Psoas muscle (tissue), 8 donors: Measurements from ENCODE around the gene SLC25A41. TPM values are rescaled to one million over a fixed set of nuclear protein-coding genes. Genes with fewer than 3 reads are reported as not detected.
A peak's percentile ranks its signal among the peaks of the same experiment; 100 is the strongest.

Experiments
- ATAC-seq, 4 donors: fragments of 200-7000 bp; cut with Tn5 transposase; one replicate each; pipeline ENCODE4 v1.9.1; 2020; ENCODE audit warnings: moderate library complexity in 3 of 4, mild to moderate bottlenecking in 2 of 4
- DNase-seq, 2 donors: peaks; one replicate each; pipeline ENCODE4 v3.0.0-alpha.2; 2020
- H3K27ac ChIP-seq: fragments of 200-600 bp; one replicate; pipeline ENCODE4 v1.8.0; 2022
- H3K27me3 ChIP-seq, 3 donors: fragments of 200-600 bp in 1 of 3; one replicate each; pipeline versions ENCODE4 v1.6.1 to v1.8.0; 2013 to 2022; ENCODE audit warnings: low read length in 2 of 3, mild to moderate bottlenecking in 2 of 3, moderate library complexity in 1 of 3; ENCODE audit not compliant: insufficient read depth in 3 of 3
- H3K36me3 ChIP-seq, 2 donors: fragments of 200-600 bp in 1 of 2; one replicate each; pipeline versions ENCODE4 v1.6.1 to v1.8.0; 2013 to 2022; ENCODE audit warnings: low read depth in 1 of 2, mild to moderate bottlenecking in 1 of 2, moderate library complexity in 1 of 2; ENCODE audit not compliant: insufficient read depth in 1 of 2
- H3K4me1 ChIP-seq: fragments of 200-600 bp; one replicate; pipeline ENCODE4 v1.8.0; 2022
- H3K4me3 ChIP-seq: fragments of 200-600 bp; one replicate; pipeline ENCODE4 v1.8.0; 2022; ENCODE audit warnings: mild to moderate bottlenecking
- H3K9me3 ChIP-seq: fragments of 200-600 bp; one replicate; pipeline ENCODE4 v1.8.0; 2022
- WGBS, 3 donors: extraction: QIAGEN DNeasy Blood & Tissue Kit; methylation state at CpG; one replicate each; pipeline versions ENCODE4 v1.1.6 to v1.1.7; 2013; 5-methylcytosine and 5-hydroxymethylcytosine counted together
- intact Hi-C, 2 donors: fragments of 100-400 bp; cut with DNase I; formaldehyde crosslinking; loops; one replicate each; pipeline versions ENCODE4 v1.11.0 to v1.14.2; 2022
- polyA plus RNA-seq, 3 donors: library from polyadenylated mRNA; stranded (reverse); fragments of 200-250 nt; gene quantifications; one replicate each; pipeline ENCODE4 v1.2.3, GENCODE V29; 2013
- total RNA-seq, 4 donors: library from RNA; stranded (reverse); fragmentation: NEBNext Ultra II Directional in 2 of 4; extraction: Animal tissue kit (Norgen Biotek cat#: 25700) in 2 of 4; gene quantifications; one replicate each; pipeline versions ENCODE4 v1.2.1 to v1.2.4, GENCODE V29; 2021 to 2023
- TF ChIP-seq, protein P1 (sequence below): fragments of 200-600 bp; IDR thresholded peaks from one replicate; pipeline ENCODE4 v1.8.0; 2022; ENCODE audit warnings: antibody characterized with exemption
- donor health status: healthy with polysubstance abuse.
- donor health status: DM: no; HTN: no; CAD: no; lungs with moderate emphysema.
- donor health status: Bipolar disorder and iron deficiency.
- donor health status: healthy.
- donor health status: DM: yes; HTN: yes; CAD: no.
- donor health status: DM: no; HTN: no; CAD: no.
- donor health status: DM: no; HTN: no; CAD: no.
- donor health status: DM: yes; HTN: yes; CAD: no.

SLC25A41 gene
- total and polyA plus RNA-seq, 7 donors = 0.07 to 0.60 (median 0.44) TPM; not detected in 1

DNA sequence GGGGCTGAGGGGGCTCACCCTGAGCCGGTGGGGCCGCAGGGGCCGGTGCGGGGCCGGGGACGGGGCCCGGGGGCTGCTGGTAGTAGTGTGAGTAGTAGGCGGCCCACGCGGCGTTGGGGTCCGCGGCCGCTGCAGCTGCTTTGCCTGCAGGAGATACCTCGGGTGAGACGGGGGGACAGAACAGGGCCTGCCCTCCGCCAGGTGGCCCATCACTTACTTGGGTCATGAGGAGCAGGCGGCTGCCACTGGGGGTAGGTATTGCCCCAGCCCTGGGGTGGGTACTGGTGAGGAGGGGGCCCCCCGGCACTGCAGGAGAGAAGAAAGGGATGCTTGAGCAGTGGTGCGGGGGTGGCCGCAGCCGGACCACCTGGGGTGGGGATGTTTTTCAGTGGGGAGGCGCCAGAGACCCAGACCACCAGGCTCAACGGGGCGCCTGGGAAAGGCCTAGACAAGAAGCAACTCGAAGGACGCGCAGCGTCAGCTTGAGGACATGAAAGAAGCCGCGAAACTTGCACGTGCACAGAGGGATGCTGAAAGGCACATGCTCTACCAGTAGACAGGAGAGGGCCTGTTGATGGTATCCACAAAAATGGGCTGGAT lies 17.9 kb downstream of the SLC25A41 start:
- Histone ChIP-seq H3K27ac (no peak overlapping the region), H3K27me3 (no peaks in the 10 kb centered on the region), H3K4me3 (no peak overlapping the region), H3K9me3 (no peaks in the 10 kb centered on the region), H3K4me1 (no peaks in the 10 kb centered on the region), H3K36me3 (peaks cover 15 to 76% of the 10 kb centered on the region in 2 donors)
- ATAC-seq = no peak
- TF ChIP-seq, protein P1, sequence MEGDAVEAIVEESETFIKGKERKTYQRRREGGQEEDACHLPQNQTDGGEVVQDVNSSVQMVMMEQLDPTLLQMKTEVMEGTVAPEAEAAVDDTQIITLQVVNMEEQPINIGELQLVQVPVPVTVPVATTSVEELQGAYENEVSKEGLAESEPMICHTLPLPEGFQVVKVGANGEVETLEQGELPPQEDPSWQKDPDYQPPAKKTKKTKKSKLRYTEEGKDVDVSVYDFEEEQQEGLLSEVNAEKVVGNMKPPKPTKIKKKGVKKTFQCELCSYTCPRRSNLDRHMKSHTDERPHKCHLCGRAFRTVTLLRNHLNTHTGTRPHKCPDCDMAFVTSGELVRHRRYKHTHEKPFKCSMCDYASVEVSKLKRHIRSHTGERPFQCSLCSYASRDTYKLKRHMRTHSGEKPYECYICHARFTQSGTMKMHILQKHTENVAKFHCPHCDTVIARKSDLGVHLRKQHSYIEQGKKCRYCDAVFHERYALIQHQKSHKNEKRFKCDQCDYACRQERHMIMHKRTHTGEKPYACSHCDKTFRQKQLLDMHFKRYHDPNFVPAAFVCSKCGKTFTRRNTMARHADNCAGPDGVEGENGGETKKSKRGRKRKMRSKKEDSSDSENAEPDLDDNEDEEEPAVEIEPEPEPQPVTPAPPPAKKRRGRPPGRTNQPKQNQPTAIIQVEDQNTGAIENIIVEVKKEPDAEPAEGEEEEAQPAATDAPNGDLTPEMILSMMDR = no peak
- DNase-seq = no peak
- intact Hi-C loops = no loop called here
- WGBS, 3 donors = 88 to 93% (median 89%) methylated on average over 26 to 32 of the region's 32 CpGs

DNA sequence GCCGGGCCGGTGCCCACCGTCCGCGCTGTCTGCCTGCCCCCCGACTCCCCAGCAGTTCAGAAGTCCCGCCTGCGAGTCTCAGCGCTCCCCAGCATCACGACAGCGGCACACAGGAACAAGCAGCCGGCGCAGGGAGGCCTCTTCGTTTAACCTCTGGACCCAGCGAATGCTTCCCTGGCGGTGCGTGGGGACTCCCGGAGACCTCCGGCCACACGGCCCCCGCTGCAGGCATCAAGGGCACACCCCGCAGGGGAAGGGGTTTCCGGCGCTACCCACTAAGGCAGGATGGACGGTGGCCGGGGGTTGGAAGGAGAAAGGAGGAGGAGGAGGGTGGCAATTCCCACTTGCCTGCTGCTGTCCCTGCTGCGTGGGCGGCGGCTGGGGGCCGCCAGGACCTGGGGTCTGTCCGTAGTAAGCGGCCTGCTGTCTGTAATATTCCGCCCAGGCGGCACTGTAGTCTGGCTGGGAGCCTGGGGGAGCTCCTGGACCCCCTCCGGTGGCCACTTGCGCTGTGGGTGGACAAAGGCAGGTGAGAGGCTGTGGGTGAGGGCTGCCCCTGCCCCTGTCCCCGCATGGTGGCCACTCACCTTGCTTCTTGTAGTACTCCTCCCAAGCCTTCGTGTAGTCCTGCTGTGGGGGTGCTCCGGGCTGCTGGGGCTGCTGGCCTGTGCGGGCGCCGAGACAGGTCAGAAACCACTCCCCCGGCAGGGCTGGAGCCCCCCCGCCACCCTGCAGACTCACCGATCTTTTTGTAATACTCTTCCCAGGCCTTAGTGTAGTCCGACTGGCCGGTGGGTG lies 18.6 kb downstream of the SLC25A41 start:
- peaks cover 15 to 69% of the 10 kb centered on the region in 2 donors for H3K36me3 ChIP-seq
- TF ChIP-seq, protein P1 = no peak
- peak in 1 of 2 donors; percentile 50 for DNase-seq
- no peak overlapping the region for H3K4me3 ChIP-seq
- H3K4me1 ChIP-seq = no peaks in the 10 kb centered on the region
- no peaks in the 10 kb centered on the region for H3K27me3 ChIP-seq
- H3K9me3 ChIP-seq = no peaks in the 10 kb centered on the region
- no peak overlapping the region for H3K27ac ChIP-seq
- no peak for ATAC-seq
- intact Hi-C loops = no loop called here
- 89 to 92% (median 90%) methylated on average over 41 to 47 of the region's 47 CpGs for WGBS, 3 donors

DNA sequence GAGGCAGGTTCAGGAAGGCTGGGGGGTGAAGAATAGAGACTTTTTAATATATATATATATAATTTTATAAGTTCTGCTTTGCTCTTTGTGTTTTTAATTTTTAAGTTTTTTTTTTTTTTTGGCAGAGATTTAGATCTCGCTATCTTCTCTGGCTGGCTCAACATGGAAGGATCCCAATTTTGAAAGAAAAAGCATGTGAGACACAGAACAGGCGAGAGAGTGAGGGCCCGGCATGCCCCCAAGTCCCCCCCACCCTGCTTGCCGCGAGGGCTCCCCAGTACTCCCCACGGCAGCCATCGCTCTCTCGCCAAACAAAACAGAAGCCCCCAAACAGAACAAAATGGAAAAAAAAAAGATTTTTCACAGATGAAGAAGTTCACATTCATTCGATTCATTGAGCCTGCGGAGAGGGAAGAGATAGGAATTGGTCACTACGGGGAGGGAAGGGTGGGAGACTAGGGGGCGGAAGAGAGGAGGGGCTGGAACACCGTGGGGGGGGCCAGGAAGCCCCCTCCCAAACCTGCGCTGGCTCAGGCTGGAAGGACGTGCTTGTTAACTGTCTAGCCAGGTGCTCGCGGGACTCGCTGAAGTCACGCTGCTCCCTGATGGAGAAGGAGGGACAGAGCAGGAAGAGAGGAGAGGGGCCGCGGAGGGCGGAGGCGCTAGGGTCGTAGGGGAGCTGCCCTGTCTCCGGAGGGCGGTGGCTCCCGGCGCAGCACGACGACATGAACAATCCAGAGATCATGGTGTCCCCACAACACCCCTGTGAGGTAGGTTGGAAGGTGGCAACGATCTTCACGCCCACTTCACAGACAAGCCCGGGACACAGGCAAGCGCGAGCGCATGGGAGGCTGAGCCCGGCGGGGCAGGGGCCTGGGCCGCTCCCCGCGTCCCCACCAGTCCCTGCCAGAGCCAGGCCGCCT lies 19.6 kb downstream of the SLC25A41 start:
- ATAC-seq (no peak), DNase-seq (no peak)
- H3K27me3 ChIP-seq = no peaks in the 10 kb centered on the region
- peaks cover 15 to 59% of the 10 kb centered on the region in 2 donors for H3K36me3 ChIP-seq
- H3K4me1 ChIP-seq = no peaks in the 10 kb centered on the region
- no peak overlapping the region for H3K27ac ChIP-seq
- intact Hi-C loops = no loop called here
- H3K4me3 ChIP-seq = no peak overlapping the region
- TF ChIP-seq, protein P1 = no peak
- no peaks in the 10 kb centered on the region for H3K9me3 ChIP-seq
- WGBS, 3 donors = 75 to 78% (median 76%) methylated on average over 39 to 42 of the region's 42 CpGs

DNA sequence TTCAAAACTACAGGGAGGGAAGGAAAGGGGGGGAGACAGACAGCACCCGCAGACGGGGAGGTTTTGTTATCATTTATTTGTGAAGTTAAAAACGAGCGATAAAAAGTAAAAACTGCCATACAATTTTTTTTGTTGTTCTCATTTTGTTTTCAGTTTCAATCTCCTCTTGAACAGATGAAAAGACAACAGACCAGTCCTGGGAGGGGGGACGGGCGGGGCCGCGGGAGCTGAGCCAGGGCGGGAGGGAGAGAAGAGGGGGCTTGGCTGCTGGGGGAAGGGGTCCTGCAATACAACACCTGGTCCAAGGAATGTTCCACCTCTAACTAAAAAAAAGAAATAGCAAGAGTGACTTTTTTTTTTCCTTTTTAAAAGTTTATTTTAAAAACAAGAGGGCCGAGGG lies 20.3 kb downstream of the SLC25A41 start:
- Histone ChIP-seq H3K27ac (no peak overlapping the region), H3K4me1 (no peaks in the 10 kb centered on the region), H3K4me3 (no peak overlapping the region), H3K27me3 (no peaks in the 10 kb centered on the region), H3K9me3 (no peaks in the 10 kb centered on the region), H3K36me3 (peaks cover 15 to 52% of the 10 kb centered on the region in 2 donors)
- intact Hi-C loops = no loop called here
- TF ChIP-seq, protein P1 = no peak
- DNase-seq (no peak), ATAC-seq (no peak)
- 72 to 76% (median 74%) methylated on average over 10 of the region's 10 CpGs for WGBS, 3 donors
